ENCODE measurements around the gene DGKQ. TPM values are rescaled to one million over a fixed set of nuclear protein-coding genes. Genes with fewer than 3 reads are reported as not detected.

DGKQ gene
- total and polyA plus RNA-seq, 2 of the 8 experiments (the other 6 are each of a cell fraction or from before 2014, with no cell fraction given) = 7.3 to 9.7 TPM

- Histone ChIP-seq H3K36me3 (ENCODE audit: control insufficient read depth in 2 of 4, insufficient read depth in 4 of 4, low read length in 3 of 4) (no peaks in the 10 kb centered on the region), H3K27ac (ENCODE audit: low read depth, low read length) (no peak overlapping the region), H3K56ac (replicated peaks; ENCODE audit: insufficient read length, low read depth, low read length) (no peak overlapping the region), H3K4me3 (ENCODE audit: extremely low read depth in 1 of 4, insufficient read depth in 2 of 4, low read depth in 3 of 4, low read length in 4 of 4) (no peak overlapping the region), H3K18ac (ENCODE audit: extremely low read depth, low read length) (no peak overlapping the region), H3K27me3 (replicated peaks in 1 of 4; ENCODE audit: control insufficient read depth in 3 of 4, extremely low read depth in 1 of 4, insufficient read depth in 3 of 4, low read length in 3 of 4) (peaks cover 0 to 11% (median 6%) of the 10 kb centered on the region in 4 experiments; a peak in 4 of 7 replicates), H2BK5ac (ENCODE audit: low read depth, low read length) (no peak overlapping the region), H2AFZ (ENCODE audit: low read length) (no peak overlapping the region), H2BK15ac (ENCODE audit: low read length) (no peak overlapping the region), H3K9ac (replicated peaks in 1 of 4; ENCODE audit: extremely low read depth in 1 of 4, low read depth in 3 of 4, low read length in 3 of 4) (no peak overlapping the region), H3K79me2 (ENCODE audit: control insufficient read depth in 1 of 2, insufficient read depth in 2 of 2, low read length in 2 of 2) (no peaks in the 10 kb centered on the region), H3K4ac (replicated peaks; ENCODE audit: insufficient read length, low read depth, low read length) (no peak overlapping the region), H2BK12ac (ENCODE audit: low read depth, low read length) (no peak overlapping the region), H3K23ac (ENCODE audit: insufficient read length) (no peak overlapping the region), H4K5ac (ENCODE audit: insufficient read length, low read depth, low read length) (no peak overlapping the region), H4K8ac (ENCODE audit: extremely low read depth, insufficient read depth, low read length) (no peak overlapping the region), H4K20me1 (replicated peaks in 1 of 2; ENCODE audit: control insufficient read depth in 1 of 2, insufficient read depth in 2 of 2, low read length in 2 of 2) (peaks cover 0 to 2% of the 10 kb centered on the region in 2 experiments), H3K79me1 (ENCODE audit: low read depth, low read length) (no peaks in the 10 kb centered on the region), H3K14ac (ENCODE audit: insufficient read length) (no peak overlapping the region), H3K23me2 (ENCODE audit: low read depth, low read length) (peaks cover 6% of the 10 kb centered on the region; the same call in 1 of the 2 replicates), H2AK5ac (ENCODE audit: low read depth, low read length) (no peak overlapping the region), H3K9me3 (ENCODE audit: insufficient read depth in 2 of 2, low read depth in 1 of 2, low read length in 1 of 2) (no peaks in the 10 kb centered on the region), H3K4me2 (ENCODE audit: insufficient read depth in 1 of 2, low read depth in 2 of 2, low read length in 2 of 2) (no peak overlapping the region), H4K91ac (replicated peaks; ENCODE audit: insufficient read length, low read length) (no peak overlapping the region), H2BK20ac (ENCODE audit: low read length) (no peak overlapping the region), H2BK120ac (replicated peaks; ENCODE audit: low read depth, low read length) (no peak overlapping the region), H3K4me1 (replicated peaks in 1 of 4; ENCODE audit: control insufficient read depth in 3 of 4, insufficient read depth in 4 of 4, low read length in 3 of 4) (peaks cover 3 to 10% (median 8%) of the 10 kb centered on the region in 4 experiments)
- POLR2A ChIA-PET (ENCODE audit: partially characterized antibody) = interaction anchor here (1.3 to 1.6 kb wide), 2 partner anchors 10 to 17 kb away, joined by 3 to 4 read pairs; partner anchors contain the start of genes GAK and TMEM175
- FAIRE-seq (no peak), DNase-seq (ENCODE audit: low read depth in 1 of 2, low spot score in 2 of 2) (no peak)
- TF ChIP-seq, protein P1, sequence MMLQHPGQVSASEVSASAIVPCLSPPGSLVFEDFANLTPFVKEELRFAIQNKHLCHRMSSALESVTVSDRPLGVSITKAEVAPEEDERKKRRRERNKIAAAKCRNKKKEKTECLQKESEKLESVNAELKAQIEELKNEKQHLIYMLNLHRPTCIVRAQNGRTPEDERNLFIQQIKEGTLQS (IDR thresholded peaks at IDR 0.05; ENCODE audit: insufficient read depth, low read depth, low read length) = no peak
- WGBS, 2 experiments (ENCODE audit: extremely low coverage in 1 of 2, insufficient coverage in 1 of 2, insufficient read length in 1 of 2, insufficient replicate concordance in 2 of 2, low coverage in 1 of 2, low lambda C conversion rate in 2 of 2, missing lambda C conversion rate in 1 of 2) = 84% methylated on average over 13 of the region's 13 CpGs; no CpG with 5 or more reads in 1 of the 2 experiments
- CTCF ChIA-PET (ENCODE audit: partially characterized antibody) = interaction anchor here (0.8 to 1.2 kb wide), 3 partner anchors 9 to 38 kb away, joined by 3 to 4 read pairs (median 3); partner anchors contain the start of genes GAK, IDUA and TMEM175
Observed at GRCh38 chr4:948936-949300, 24.5 kb downstream of the DGKQ start.

Measured in H1 (cell line).